WTC11 (cell line): ENCODE results near the gene HLF. TPM values are rescaled to one million over a fixed set of nuclear protein-coding genes. Genes with fewer than 3 reads are reported as not detected.

Source experiments
- ATAC-seq: fragments of 200-7000 bp; cut with Tn5 transposase; 2 replicates; pipeline ENCODE4 v1.10.0; 2021; ENCODE audit warnings: mild to moderate bottlenecking, moderate library complexity
- CTCF ChIA-PET: fragments of 300-600 bp; sonication (Branson Sonifier 250); formaldehyde crosslinking; loops from one replicate; lab custom pipeline; 2021; ENCODE audit warnings: antibody characterized with exemption; lab: Charles Lee
- POLR2A ChIA-PET: fragments of 350-600 bp; sonication (Branson Sonifier 250); formaldehyde crosslinking; loops from one replicate; lab custom pipeline; 2021; ENCODE audit warnings: antibody characterized with exemption; lab: Charles Lee
- DNase-seq: peaks from one replicate; pipeline ENCODE4 v3.0.0; 2021; ENCODE audit warnings: low spot score
- H3K27ac Mint-ChIP-seq: 2 replicates; pipeline ENCODE4 v1.8.0; 2021; ENCODE audit warnings: mixed read lengths
- H3K27me3 Mint-ChIP-seq: 2 replicates; pipeline ENCODE4 v1.8.0; 2021; ENCODE audit warnings: low read depth, mild to moderate bottlenecking, moderate library complexity, mixed read lengths
- H3K36me3 Mint-ChIP-seq: 2 replicates; pipeline ENCODE4 v1.8.0; 2021; ENCODE audit warnings: mixed read lengths
- H3K4me1 Mint-ChIP-seq: 2 replicates; pipeline ENCODE4 v1.8.0; 2022; ENCODE audit warnings: mixed read lengths
- H3K4me3 Mint-ChIP-seq: 2 replicates; pipeline ENCODE4 v1.8.0; 2021; ENCODE audit warnings: mild to moderate bottlenecking, moderate library complexity, mixed read lengths
- H3K9me3 Mint-ChIP-seq: 2 replicates; pipeline ENCODE4 v1.8.0; 2021; ENCODE audit warnings: mixed read lengths
- CREB1 ChIP-seq: sonication (generic); formaldehyde crosslinking; IDR thresholded peaks from 2 replicates; pipeline ENCODE4 v1.8.0; 2023; ENCODE audit warnings: mild to moderate bottlenecking, missing genetic modification reagents
- ERG ChIP-seq: fragments of 250-450 bp; sonication (Bioruptor Pico); IDR thresholded peaks from 2 replicates; pipeline ENCODE4 v1.8.0; 2021; ENCODE audit warnings: mild to moderate bottlenecking
- ESRRA ChIP-seq: sonication (generic); formaldehyde crosslinking; IDR thresholded peaks from 2 replicates; pipeline ENCODE4 v1.8.1; 2022; ENCODE audit warnings: mild to moderate bottlenecking, missing genetic modification reagents, borderline replicate concordance
- GTF2I ChIP-seq: fragments of 250-450 bp; sonication (Bioruptor Pico); conservative IDR thresholded peaks from 2 replicates; pipeline ENCODE4 v1.4.0; 2021; ENCODE audit warnings: mild to moderate bottlenecking
- HMGA2 ChIP-seq: fragments of 250-450 bp; sonication (Bioruptor Pico); IDR thresholded peaks from 2 replicates; pipeline ENCODE4 v1.4.0; 2021; ENCODE audit warnings: mild to moderate bottlenecking, moderate library complexity
- JAZF1 ChIP-seq: fragments of 250-450 bp; sonication (Bioruptor Pico); IDR thresholded peaks from 2 replicates; pipeline ENCODE4 v1.9.0; 2021; ENCODE audit warnings: moderate library complexity, mild to moderate bottlenecking, inconsistent platforms
- KAT7 ChIP-seq: sonication (generic); formaldehyde crosslinking; IDR thresholded peaks from 2 replicates; pipeline ENCODE4 v1.8.1; 2023; ENCODE audit warnings: missing genetic modification reagents, mild to moderate bottlenecking, borderline replicate concordance
- MYBL2 ChIP-seq: sonication (generic); formaldehyde crosslinking; IDR thresholded peaks from 2 replicates; pipeline ENCODE4 v1.8.1; 2023; ENCODE audit warnings: mild to moderate bottlenecking, moderate library complexity, missing genetic modification reagents
- NFYB ChIP-seq: sonication (generic); formaldehyde crosslinking; conservative IDR thresholded peaks from 2 replicates; pipeline ENCODE4 v1.8.0; 2022; ENCODE audit warnings: low read depth, missing genetic modification reagents
- NR1H2 ChIP-seq: sonication (generic); formaldehyde crosslinking; IDR thresholded peaks from 2 replicates; pipeline ENCODE4 v1.9.0; 2021; ENCODE audit warnings: mild to moderate bottlenecking, moderate library complexity, missing genetic modification reagents
- NR3C1 ChIP-seq: sonication (generic); formaldehyde crosslinking; conservative IDR thresholded peaks from 2 replicates; pipeline ENCODE4 v1.8.1; 2023; ENCODE audit warnings: low read depth, mild to moderate bottlenecking, missing genetic modification reagents
- OVOL2 ChIP-seq: fragments of 250-450 bp; sonication (Bioruptor Pico); IDR thresholded peaks from 2 replicates; pipeline ENCODE4 v1.9.0; 2021; ENCODE audit warnings: mild to moderate bottlenecking, borderline replicate concordance
- SOX15 ChIP-seq: fragments of 250-450 bp; sonication (Bioruptor Pico); IDR thresholded peaks from 2 replicates; pipeline ENCODE4 v1.9.0; 2021; ENCODE audit warnings: mild to moderate bottlenecking
- STAT6 ChIP-seq: sonication (generic); formaldehyde crosslinking; conservative IDR thresholded peaks from 2 replicates; pipeline ENCODE4 v1.8.1; 2023; ENCODE audit warnings: mild to moderate bottlenecking, low read depth, missing genetic modification reagents, moderate library complexity
- TEAD4 ChIP-seq: sonication (generic); formaldehyde crosslinking; IDR thresholded peaks from 2 replicates; pipeline ENCODE4 v1.8.0; 2022; ENCODE audit warnings: mild to moderate bottlenecking, missing genetic modification reagents
- TP53 ChIP-seq: sonication (generic); formaldehyde crosslinking; IDR thresholded peaks from 2 replicates; pipeline ENCODE4 v1.8.1; 2023; ENCODE audit warnings: mild to moderate bottlenecking, missing genetic modification reagents
- ZBTB21 ChIP-seq: sonication (generic); formaldehyde crosslinking; IDR thresholded peaks from 2 replicates; pipeline ENCODE4 v1.8.1; 2023; ENCODE audit warnings: mild to moderate bottlenecking, missing genetic modification reagents, borderline replicate concordance
- ZNF219 ChIP-seq: sonication (generic); formaldehyde crosslinking; IDR thresholded peaks from 2 replicates; pipeline ENCODE4 v1.8.0; 2023; ENCODE audit warnings: missing genetic modification reagents, mild to moderate bottlenecking, borderline replicate concordance
- ZNF232 ChIP-seq: sonication (generic); formaldehyde crosslinking; IDR thresholded peaks from 2 replicates; pipeline ENCODE4 v1.8.0; 2022; ENCODE audit warnings: mild to moderate bottlenecking, missing genetic modification reagents
- ZNF317 ChIP-seq: sonication (generic); formaldehyde crosslinking; IDR thresholded peaks from 2 replicates; pipeline ENCODE4 v1.8.1; 2023; ENCODE audit warnings: low read depth, mild to moderate bottlenecking, moderate library complexity, missing genetic modification reagents, borderline replicate concordance
- ZNF396 ChIP-seq: fragments of 250-450 bp; sonication (Bioruptor Pico); IDR thresholded peaks from 2 replicates; pipeline ENCODE4 v1.8.0; 2021; ENCODE audit warnings: mild to moderate bottlenecking, moderate library complexity, borderline replicate concordance
- ZNF671 ChIP-seq: fragments of 250-450 bp; sonication (Bioruptor Pico); IDR thresholded peaks from 2 replicates; pipeline ENCODE4 v1.8.0; 2021; ENCODE audit warnings: mild to moderate bottlenecking
- total RNA-seq: library from RNA; stranded (reverse); gene quantifications from 3 replicates; pipeline ENCODE4 v1.2.3, GENCODE V29; 2021
- TF ChIP-seq, protein P1 (sequence below): sonication (generic); formaldehyde crosslinking; IDR thresholded peaks from 2 replicates; pipeline ENCODE4 v1.8.0; 2022; ENCODE audit warnings: mild to moderate bottlenecking, missing genetic modification reagents
- TF ChIP-seq, protein P2 (sequence below): fragments of 250-450 bp; sonication (Bioruptor Pico); IDR thresholded peaks from 2 replicates; pipeline ENCODE4 v1.9.0; 2021; ENCODE audit warnings: mild to moderate bottlenecking
- TF ChIP-seq, protein P3 (sequence below): sonication (generic); formaldehyde crosslinking; IDR thresholded peaks from 2 replicates; pipeline ENCODE4 v1.8.1; 2023; ENCODE audit warnings: mild to moderate bottlenecking, missing genetic modification reagents, moderate library complexity
- TF ChIP-seq, protein P4 (sequence below): sonication (generic); formaldehyde crosslinking; IDR thresholded peaks from 2 replicates; pipeline ENCODE4 v1.8.0; 2022; ENCODE audit warnings: missing genetic modification reagents

HLF gene
- total RNA-seq, 1 experiment from 2014 or later = 0.31 TPM

DNA sequence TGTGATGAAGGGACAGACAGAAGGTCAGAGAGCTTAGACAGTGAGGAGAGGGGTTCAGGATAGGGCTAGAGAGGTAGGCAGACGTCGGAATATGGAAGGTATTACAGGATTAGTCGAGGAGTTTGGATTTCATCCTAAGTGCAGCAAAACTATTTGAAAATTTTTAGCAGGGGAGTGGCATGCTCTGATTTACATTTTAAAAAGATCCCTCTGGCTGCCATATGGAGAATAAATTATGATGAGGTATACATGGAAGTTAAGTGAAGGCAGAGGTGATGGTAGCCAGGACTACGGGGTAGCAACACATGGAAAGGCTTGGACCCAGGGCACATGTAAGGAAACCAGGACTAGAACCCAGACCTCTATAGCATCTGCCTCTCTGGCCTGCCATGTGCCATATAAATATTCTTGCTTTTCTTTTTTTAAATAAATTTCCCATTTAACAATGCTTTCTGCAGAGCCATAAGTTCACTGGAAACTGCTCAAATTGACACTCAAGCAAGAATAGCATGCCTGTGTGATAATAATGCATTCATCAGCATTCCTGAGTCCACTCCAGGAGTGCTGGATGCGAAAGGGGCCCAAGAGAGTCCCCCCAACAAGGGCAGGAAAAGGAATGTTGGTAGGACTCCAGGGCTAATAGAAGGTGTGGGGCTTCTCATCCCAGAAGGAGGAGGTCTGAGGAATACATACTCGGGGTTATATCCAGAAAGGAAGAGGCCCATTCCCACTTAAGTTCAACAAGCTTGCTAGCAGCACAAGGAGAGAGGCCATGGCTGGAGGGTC, 78.2 kb downstream of the HLF start (continued):
- TF ChIP-seq, protein P1, sequence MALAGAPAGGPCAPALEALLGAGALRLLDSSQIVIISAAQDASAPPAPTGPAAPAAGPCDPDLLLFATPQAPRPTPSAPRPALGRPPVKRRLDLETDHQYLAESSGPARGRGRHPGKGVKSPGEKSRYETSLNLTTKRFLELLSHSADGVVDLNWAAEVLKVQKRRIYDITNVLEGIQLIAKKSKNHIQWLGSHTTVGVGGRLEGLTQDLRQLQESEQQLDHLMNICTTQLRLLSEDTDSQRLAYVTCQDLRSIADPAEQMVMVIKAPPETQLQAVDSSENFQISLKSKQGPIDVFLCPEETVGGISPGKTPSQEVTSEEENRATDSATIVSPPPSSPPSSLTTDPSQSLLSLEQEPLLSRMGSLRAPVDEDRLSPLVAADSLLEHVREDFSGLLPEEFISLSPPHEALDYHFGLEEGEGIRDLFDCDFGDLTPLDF (CRISPR knock-in tag) = no peak
- TF ChIP-seq SOX15 (no peak), GTF2I (CRISPR knock-in tag) (no peak), STAT6 (no peak), ERG (CRISPR knock-in tag) (no peak), TP53 (CRISPR knock-in tag) (no peak), ZNF232 (no peak)
- TF ChIP-seq, protein P2, sequence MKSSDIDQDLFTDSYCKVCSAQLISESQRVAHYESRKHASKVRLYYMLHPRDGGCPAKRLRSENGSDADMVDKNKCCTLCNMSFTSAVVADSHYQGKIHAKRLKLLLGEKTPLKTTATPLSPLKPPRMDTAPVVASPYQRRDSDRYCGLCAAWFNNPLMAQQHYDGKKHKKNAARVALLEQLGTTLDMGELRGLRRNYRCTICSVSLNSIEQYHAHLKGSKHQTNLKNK (CRISPR knock-in tag) = no peak

GRCh38 chr17:55343900-55344513, 79.2 kb downstream of the HLF start:
- Mint-ChIP-seq H3K9me3 (peaks cover 13% of the 10 kb centered on the region), H3K4me3 (no peak overlapping the region), H3K27me3 (no peaks in the 10 kb centered on the region), H3K27ac (no peak overlapping the region), H3K36me3 (peaks cover 7% of the 10 kb centered on the region), H3K4me1 (peaks cover 6% of the 10 kb centered on the region)
- POLR2A ChIA-PET = no interaction called here
- DNase-seq (no peak), ATAC-seq (no peak)
- TF ChIP-seq ZNF396 (no peak), MYBL2 (CRISPR knock-in tag) (no peak), OVOL2 (CRISPR knock-in tag) (no peak), ESRRA (CRISPR knock-in tag) (no peak), NR3C1 (no peak), ZNF219 (CRISPR knock-in tag) (no peak), NR1H2 (no peak), NFYB (CRISPR knock-in tag) (no peak), ZBTB21 (CRISPR knock-in tag) (no peak), CREB1 (CRISPR knock-in tag) (no peak), HMGA2 (CRISPR knock-in tag) (no peak), KAT7 (CRISPR knock-in tag) (no peak), ZNF671 (CRISPR knock-in tag) (no peak), ZNF317 (CRISPR knock-in tag) (no peak), JAZF1 (CRISPR knock-in tag) (no peak), TEAD4 (no peak)
- TF ChIP-seq, protein P3, sequence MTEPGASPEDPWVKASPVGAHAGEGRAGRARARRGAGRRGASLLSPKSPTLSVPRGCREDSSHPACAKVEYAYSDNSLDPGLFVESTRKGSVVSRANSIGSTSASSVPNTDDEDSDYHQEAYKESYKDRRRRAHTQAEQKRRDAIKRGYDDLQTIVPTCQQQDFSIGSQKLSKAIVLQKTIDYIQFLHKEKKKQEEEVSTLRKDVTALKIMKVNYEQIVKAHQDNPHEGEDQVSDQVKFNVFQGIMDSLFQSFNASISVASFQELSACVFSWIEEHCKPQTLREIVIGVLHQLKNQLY = no peak
- TF ChIP-seq, protein P4, sequence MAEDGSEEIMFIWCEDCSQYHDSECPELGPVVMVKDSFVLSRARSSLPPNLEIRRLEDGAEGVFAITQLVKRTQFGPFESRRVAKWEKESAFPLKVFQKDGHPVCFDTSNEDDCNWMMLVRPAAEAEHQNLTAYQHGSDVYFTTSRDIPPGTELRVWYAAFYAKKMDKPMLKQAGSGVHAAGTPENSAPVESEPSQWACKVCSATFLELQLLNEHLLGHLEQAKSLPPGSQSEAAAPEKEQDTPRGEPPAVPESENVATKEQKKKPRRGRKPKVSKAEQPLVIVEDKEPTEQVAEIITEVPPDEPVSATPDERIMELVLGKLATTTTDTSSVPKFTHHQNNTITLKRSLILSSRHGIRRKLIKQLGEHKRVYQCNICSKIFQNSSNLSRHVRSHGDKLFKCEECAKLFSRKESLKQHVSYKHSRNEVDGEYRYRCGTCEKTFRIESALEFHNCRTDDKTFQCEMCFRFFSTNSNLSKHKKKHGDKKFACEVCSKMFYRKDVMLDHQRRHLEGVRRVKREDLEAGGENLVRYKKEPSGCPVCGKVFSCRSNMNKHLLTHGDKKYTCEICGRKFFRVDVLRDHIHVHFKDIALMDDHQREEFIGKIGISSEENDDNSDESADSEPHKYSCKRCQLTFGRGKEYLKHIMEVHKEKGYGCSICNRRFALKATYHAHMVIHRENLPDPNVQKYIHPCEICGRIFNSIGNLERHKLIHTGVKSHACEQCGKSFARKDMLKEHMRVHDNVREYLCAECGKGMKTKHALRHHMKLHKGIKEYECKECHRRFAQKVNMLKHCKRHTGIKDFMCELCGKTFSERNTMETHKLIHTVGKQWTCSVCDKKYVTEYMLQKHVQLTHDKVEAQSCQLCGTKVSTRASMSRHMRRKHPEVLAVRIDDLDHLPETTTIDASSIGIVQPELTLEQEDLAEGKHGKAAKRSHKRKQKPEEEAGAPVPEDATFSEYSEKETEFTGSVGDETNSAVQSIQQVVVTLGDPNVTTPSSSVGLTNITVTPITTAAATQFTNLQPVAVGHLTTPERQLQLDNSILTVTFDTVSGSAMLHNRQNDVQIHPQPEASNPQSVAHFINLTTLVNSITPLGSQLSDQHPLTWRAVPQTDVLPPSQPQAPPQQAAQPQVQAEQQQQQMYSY (CRISPR knock-in tag) = no peak
- CTCF ChIA-PET = interaction anchor here (1.6 kb wide), 1 partner anchor 13 kb away, joined by 5 read pairs; no protein-coding TSS in a partner anchor
